HL-60 (cell line): ENCODE measurements around the gene ATF3.

ENCODE experiments used
- DNase-seq, 2 experiments: peaks; one replicate each; pipeline ENCODE4 v3.0.0-alpha.2; 2010 to 2020; ENCODE audit warnings: low read depth in 1 of 2, low spot score in 1 of 2
- H3K27ac ChIP-seq: fragments of 250-450 bp; sonication (Bioruptor Pico); replicated peaks from 2 replicates; pipeline ENCODE4 v1.5.1; 2020; ENCODE audit warnings: mild to moderate bottlenecking, moderate library complexity
- H3K27me3 ChIP-seq: fragments of 250-450 bp; sonication (Bioruptor Pico); 2 replicates; pipeline ENCODE4 v1.5.1; 2021; ENCODE audit warnings: mild to moderate bottlenecking, moderate library complexity; ENCODE audit not compliant: insufficient read depth, poor library complexity, severe bottlenecking
- H3K4me3 ChIP-seq: replicated peaks from 2 replicates; pipeline ENCODE4 v1.5.1; 2011; ENCODE audit warnings: mild to moderate bottlenecking, control low read depth, low read length; ENCODE audit not compliant: insufficient read depth
- GABPA ChIP-seq: IDR thresholded peaks from 2 replicates; pipeline ENCODE4 v1.6.1; 2012; ENCODE audit warnings: low read depth
- POLR2AphosphoS5 ChIP-seq: IDR thresholded peaks from 2 replicates; pipeline ENCODE4 v1.6.1; 2012; ENCODE audit warnings: low read depth
- REST ChIP-seq: IDR thresholded peaks from 2 replicates; pipeline ENCODE4 v1.6.1; 2012; ENCODE audit warnings: low read depth; ENCODE audit not compliant: insufficient replicate concordance
- SPI1 ChIP-seq: IDR thresholded peaks from 2 replicates; pipeline ENCODE4 v1.6.1; 2012; ENCODE audit warnings: low read depth, mild to moderate bottlenecking, borderline replicate concordance
- long read RNA-seq: library from polyadenylated mRNA; unstranded; transcript quantifications from one replicate; pipeline ENCODE4 v2.0.0, GENCODE V29; 2020
- TF ChIP-seq, protein P1 (sequence below): IDR thresholded peaks from one replicate; pipeline ENCODE4 v1.5.1; 2011; ENCODE audit warnings: low read length, control low read depth, inconsistent platforms; ENCODE audit not compliant: insufficient read depth

ATF3 gene, protein sequence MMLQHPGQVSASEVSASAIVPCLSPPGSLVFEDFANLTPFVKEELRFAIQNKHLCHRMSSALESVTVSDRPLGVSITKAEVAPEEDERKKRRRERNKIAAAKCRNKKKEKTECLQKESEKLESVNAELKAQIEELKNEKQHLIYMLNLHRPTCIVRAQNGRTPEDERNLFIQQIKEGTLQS
- long read RNA-seq, transcript ATF3-202 (4 exons, 2,033 nt), result major isoform, 36 of 37 reads
- long read RNA-seq, partial matches to known transcripts, result 0 of 37 reads
- long read RNA-seq, other reads (novel, unspliced or antisense), result 1 of 37 reads

DNA sequence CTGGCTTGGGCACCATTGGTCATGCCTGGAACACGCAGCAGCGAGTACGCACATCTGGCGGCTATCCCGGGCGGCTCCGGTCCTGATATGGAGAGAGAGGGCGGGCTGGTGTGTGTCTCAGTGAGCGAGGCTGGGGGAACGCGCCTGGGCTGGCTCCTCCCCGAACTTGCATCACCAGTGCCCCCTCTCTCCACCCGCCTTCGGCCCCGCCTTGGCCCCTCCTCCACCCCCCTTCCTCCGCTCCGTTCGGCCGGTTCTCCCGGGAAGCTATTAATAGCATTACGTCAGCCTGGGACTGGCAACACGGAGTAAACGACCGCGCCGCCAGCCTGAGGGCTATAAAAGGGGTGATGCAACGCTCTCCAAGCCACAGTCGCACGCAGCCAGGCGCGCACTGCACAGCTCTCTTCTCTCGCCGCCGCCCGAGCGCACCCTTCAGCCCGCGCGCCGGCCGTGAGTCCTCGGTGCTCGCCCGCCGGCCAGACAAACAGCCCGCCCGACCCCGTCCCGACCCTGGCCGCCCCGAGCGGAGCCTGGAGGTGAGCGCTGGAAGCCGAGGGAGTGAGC lies at the start of gene ATF3:
ATF3 (plus strand) TSS at position 370 of the 567 bp plus-strand sequence. CDS start 6,261 bp downstream, outside the sequence.
- peak; percentile 97 to 98 for DNase-seq
- Histone ChIP-seq H3K27ac (peak within 1 kb of the TSS; percentile 79), H3K27me3 (peaks cover 41% of the 10 kb centered on the region), H3K4me3 (peak within 1 kb of the TSS; percentile 58)
- peak; percentile 76 for TF ChIP-seq REST
- TF ChIP-seq GABPA, result 0 out of 2 replicates have a peak, but pooled peaks have one; percentile 15
- TF ChIP-seq, protein P1, sequence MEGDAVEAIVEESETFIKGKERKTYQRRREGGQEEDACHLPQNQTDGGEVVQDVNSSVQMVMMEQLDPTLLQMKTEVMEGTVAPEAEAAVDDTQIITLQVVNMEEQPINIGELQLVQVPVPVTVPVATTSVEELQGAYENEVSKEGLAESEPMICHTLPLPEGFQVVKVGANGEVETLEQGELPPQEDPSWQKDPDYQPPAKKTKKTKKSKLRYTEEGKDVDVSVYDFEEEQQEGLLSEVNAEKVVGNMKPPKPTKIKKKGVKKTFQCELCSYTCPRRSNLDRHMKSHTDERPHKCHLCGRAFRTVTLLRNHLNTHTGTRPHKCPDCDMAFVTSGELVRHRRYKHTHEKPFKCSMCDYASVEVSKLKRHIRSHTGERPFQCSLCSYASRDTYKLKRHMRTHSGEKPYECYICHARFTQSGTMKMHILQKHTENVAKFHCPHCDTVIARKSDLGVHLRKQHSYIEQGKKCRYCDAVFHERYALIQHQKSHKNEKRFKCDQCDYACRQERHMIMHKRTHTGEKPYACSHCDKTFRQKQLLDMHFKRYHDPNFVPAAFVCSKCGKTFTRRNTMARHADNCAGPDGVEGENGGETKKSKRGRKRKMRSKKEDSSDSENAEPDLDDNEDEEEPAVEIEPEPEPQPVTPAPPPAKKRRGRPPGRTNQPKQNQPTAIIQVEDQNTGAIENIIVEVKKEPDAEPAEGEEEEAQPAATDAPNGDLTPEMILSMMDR, result no peak
- TF ChIP-seq SPI1, result 0 out of 2 replicates have a peak, but pooled peaks have one; percentile 1
- TF ChIP-seq POLR2AphosphoS5, result peak; percentile 97

GRCh38 chr1:212559929-212560328 lies 48.6 kb upstream of the ATF3 start:
- no peak overlapping the region for H3K27ac ChIP-seq
- no peaks in the 10 kb centered on the region for H3K27me3 ChIP-seq
- DNase-seq, result no peak
- H3K4me3 ChIP-seq, result no peak overlapping the region
- TF ChIP-seq, protein P1, result no peak
- TF ChIP-seq GABPA (no peak), REST (no peak)

DNA sequence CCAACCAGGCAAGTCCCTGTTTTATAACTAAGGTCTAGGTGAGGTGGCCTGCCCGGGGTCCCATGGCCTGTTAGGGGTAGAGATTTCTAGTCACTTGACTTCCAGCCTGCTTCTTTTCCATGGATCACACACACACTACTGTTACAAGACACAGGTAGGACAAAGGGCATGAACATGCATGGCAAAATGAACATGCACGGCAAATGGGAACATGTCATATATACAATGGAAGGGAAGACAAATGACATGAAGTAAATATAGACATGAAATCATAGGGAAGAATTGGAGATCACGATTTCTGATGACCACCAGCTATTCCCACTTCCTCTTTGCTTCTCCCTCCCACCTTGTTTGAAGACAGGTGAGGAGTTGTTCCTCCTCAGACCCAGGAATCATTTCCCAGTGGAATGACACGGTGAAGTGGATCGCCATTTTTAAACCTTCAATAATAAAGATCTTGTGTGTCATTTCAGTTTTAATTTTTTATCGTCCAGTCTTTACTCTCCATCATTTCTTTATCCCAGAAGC lies 47.6 kb upstream of the ATF3 start:
- DNase-seq, result no peak
- H3K27me3 ChIP-seq, result no peaks in the 10 kb centered on the region
- no peak overlapping the region for H3K4me3 ChIP-seq
- TF ChIP-seq REST (no peak), SPI1 (no peak), POLR2AphosphoS5 (no peak), GABPA (no peak)
- TF ChIP-seq, protein P1, result no peak
- H3K27ac ChIP-seq, result no peak overlapping the region
